HUES6 (cell line): ENCODE measurements around the gene LAMTOR4.
A peak's percentile ranks its signal among the peaks of the same experiment; 100 is the strongest.
"Not testable (repeated sequence)": the region's sequence is repeated elsewhere in the genome, so short reads cannot be mapped to it uniquely, and the experiment has no call there.

Experiments used
- H3K27ac ChIP-seq: 2 replicates; pipeline ENCODE4 v1.7.0; 2013; ENCODE audit warnings: low read depth, mild to moderate bottlenecking, low read length, inconsistent platforms
- H3K27me3 ChIP-seq: 2 replicates; pipeline ENCODE4 v1.6.1; 2013; ENCODE audit warnings: low read length; ENCODE audit not compliant: control insufficient read depth, insufficient read depth
- H3K36me3 ChIP-seq: 2 replicates; pipeline ENCODE4 v1.6.1; 2013; ENCODE audit warnings: low read length; ENCODE audit not compliant: control insufficient read depth, insufficient read depth
- H3K4me1 ChIP-seq: 2 replicates; pipeline ENCODE4 v1.6.1; 2013; ENCODE audit warnings: low read length; ENCODE audit not compliant: control insufficient read depth, insufficient read depth
- H3K4me3 ChIP-seq: 2 replicates; pipeline ENCODE4 v1.5.1; 2013; ENCODE audit warnings: low read depth, low read length
- H3K9ac ChIP-seq: one replicate; pipeline ENCODE4 v1.6.1; 2013; ENCODE audit warnings: mild to moderate bottlenecking, low read length
- H3K9me3 ChIP-seq: 2 replicates; pipeline ENCODE4 v1.6.1; 2013; ENCODE audit warnings: low read depth, low read length; ENCODE audit not compliant: control insufficient read depth, insufficient read depth

Gene LAMTOR4

DNA sequence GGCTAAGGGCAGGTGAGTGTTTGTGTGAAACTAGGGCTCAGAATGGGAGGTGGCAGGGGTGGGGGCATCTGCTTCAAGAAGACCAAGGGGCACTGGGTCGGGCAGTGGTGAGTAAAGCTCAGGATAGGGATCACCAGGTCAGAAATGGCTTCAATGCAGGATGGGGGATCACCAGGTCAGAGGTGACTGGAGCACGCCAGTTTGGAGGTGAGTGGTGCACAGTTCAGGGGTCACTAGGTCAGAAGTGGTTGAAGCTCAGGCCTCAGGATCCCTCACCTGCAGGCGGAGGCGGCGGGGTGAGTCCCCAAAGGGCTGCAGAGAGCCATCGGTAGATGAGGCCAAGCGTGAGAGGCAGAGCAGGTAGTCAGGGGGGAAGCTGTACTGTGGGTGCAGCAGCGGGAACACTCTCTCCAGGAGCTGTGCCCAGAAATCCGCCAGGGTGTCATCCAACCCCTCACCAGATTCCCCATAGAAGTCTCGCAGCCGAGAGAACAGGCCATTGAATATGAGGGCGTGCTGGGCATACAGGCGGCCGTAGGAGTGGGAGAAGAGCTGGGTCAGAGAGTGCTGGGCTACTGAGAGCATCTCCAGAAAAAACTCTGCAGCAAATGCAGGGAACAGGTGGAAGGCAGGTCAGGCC, 26.7 kb downstream of the LAMTOR4 start:
- Histone ChIP-seq H3K36me3 (peaks cover 25% of the 10 kb centered on the region; the same call in 1 of the 2 replicates), H3K27me3 (peaks cover 28% of the 10 kb centered on the region), H3K9me3 (no peaks in the 10 kb centered on the region), H3K4me3 (no peak overlapping the region), H3K4me1 (peaks cover 12% of the 10 kb centered on the region), H3K9ac (no peak overlapping the region), H3K27ac (no peak overlapping the region)

DNA sequence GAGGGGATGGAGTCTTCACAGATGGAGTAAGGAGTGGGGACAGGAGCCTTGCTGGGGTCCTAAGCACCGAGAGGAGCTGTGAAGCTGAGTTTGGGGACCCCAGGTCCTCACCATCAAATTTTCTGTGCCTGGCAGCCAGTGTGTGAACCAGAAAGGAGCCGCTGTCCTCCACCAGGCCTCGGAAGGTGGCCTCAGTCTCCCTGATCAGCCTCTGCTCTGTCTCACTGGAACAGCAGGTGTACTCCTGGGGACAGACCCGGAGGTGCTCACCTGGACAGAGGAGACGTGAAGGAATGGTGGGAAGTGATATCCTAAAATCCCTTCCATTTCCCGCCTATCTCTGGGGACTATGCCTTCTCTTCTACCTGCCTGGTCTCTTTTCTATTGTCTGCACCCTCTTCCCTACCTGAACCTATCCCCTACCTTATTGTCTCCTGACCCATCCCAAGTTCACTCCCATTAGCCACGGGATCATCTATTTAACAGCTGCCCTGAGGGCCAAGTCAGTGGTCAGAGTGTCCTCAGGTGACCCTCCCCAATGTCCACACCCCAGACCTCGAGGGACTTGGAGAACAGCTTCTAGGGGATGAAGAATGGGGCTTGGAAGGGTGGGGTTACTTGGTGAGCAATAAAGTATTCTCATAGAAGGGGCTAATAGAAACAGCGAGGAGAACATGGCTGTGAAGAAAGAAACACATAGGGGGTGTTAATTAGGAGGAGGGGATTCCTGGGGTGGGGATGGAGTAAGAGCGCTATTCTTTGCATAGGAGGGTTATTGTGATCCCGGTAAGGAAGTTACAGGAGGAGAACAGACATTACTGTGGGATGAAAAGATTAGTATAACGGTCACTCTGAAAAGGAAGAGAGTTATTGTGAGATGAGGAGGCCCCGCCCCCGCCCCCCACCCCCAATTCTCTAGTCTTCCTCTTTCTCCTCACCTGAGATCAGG, 27.7 kb downstream of the LAMTOR4 start:
- H3K9me3 ChIP-seq = no peaks in the 10 kb centered on the region
- peaks cover 25% of the 10 kb centered on the region; the same call in 1 of the 2 replicates for H3K36me3 ChIP-seq
- no peak overlapping the region for H3K9ac ChIP-seq
- peaks cover 7% of the 10 kb centered on the region for H3K4me1 ChIP-seq
- H3K27ac ChIP-seq = no peak overlapping the region
- H3K27me3 ChIP-seq = peaks cover 20% of the 10 kb centered on the region
- peak overlapping the region; percentile 79 for H3K4me3 ChIP-seq

DNA sequence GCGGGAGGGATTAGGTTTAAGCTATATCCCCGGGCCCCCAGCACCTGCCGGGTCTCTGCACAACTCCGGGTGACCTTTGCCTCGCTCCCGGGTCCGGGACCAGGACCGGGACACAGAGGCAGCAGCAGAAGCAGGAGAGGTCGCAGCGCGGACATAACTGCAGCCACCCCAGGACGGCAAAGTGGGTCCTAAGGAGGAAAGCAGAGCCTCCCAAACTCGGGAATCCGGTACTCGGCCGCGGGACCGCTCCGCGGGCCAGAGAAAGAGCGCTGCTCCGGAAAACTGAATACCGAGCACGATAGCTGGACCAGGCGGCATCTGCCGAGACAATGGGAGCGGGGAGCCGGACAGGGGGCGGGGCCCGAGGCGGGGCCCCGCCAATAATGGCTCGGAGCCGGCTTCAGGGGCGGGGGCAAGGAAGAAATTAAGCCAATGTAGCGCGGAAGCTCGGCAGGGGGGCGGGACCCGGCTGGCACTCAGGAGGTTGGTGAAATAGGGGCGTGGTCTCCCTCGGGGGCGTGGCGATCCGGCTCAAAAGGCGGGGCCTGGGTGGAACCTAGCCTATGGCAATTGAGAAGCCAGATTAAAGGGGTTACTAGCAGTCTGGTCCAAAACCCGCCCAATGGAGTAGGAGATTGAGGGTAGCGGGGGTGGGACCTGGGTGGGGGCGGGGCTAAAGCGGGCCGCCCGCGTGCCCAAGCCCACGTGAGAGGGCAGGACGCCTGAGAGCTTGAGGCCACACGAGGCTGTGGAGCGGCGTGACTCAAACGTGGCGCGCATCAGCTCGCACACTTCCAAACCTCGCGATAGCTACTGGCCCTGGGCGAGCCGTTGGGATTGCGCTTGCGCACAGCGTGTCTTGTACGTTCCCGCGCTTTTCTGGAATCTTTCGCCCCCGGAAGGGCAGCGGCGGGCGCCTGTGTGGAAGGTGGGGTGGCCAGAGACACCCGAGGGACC, 28.6 kb downstream of the LAMTOR4 start, which contains the start of the genes GPC2 and STAG3:
Gene GPC2 (minus strand): TSS at position 337 of the 957 bp plus-strand sequence. CDS start 182 bp downstream, at position 155.
Gene STAG3 (plus strand): TSS at position 874 of the 957 bp plus-strand sequence. CDS start 2,639 bp downstream, outside the sequence.
- Histone ChIP-seq H3K36me3 (peaks cover 25% of the 10 kb centered on the region; the same call in 1 of the 2 replicates), H3K9ac (peak within 1 kb of the TSS; percentile 62), H3K27ac (no peak within 1 kb of the TSS), H3K4me1 (peaks cover 17% of the 10 kb centered on the region), H3K4me3 (peak within 1 kb of the TSS; percentile 79), H3K9me3 (no peaks in the 10 kb centered on the region), H3K27me3 (peaks cover 16% of the 10 kb centered on the region)

DNA sequence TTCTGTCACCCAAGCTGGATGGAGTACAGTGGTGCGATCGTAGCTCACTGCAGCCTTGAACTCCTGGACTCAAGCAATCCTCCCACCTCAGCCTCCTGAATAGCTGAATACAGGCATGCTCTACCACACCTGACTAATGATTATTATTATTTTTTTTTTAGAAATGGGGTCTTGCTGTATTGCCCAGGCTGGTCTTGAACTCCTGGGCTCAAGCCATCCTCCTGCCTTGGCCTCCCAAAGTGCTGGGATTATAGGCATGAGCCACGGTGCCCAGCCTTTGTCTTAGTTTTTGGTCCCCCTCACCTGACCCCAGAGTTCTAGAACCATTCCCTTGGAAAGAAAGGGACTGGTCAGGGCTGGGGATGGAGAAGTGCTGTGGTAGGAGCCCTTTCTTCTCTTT, 31.4 kb downstream of the LAMTOR4 start:
- not testable (repeated sequence) for H3K9me3 ChIP-seq, H3K36me3 ChIP-seq, H3K27ac ChIP-seq, H3K4me3 ChIP-seq, H3K9ac ChIP-seq
- Histone ChIP-seq H3K4me1 (peaks cover 17% of the 10 kb centered on the region), H3K27me3 (peaks cover 16% of the 10 kb centered on the region)

DNA sequence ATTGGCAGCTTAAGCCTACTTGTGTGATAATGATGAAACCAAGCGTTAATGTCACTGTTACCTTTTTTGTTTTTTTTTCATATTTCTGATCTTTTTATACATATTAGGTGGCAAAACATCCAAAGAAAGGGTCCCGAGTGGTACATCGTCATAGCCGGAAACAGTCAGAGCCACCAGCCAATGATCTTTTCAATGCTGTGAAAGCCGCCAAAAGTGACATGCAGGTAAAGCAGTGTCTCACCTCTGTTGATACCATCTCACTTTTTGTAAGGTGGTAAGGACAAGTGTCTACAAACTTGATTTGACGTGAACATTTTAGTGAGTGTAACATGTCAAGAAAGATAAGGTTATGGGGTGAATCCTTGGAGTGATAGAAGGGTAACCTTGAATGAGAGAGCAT, 33.9 kb downstream of the LAMTOR4 start:
- H3K36me3 ChIP-seq, H3K9me3 ChIP-seq, H3K9ac ChIP-seq, H3K4me3 ChIP-seq, H3K27ac ChIP-seq: not testable (repeated sequence)
- Histone ChIP-seq H3K27me3 (peaks cover 16% of the 10 kb centered on the region; the same call in 1 of the 2 replicates), H3K4me1 (peaks cover 13% of the 10 kb centered on the region; the same call in 1 of the 2 replicates)

DNA sequence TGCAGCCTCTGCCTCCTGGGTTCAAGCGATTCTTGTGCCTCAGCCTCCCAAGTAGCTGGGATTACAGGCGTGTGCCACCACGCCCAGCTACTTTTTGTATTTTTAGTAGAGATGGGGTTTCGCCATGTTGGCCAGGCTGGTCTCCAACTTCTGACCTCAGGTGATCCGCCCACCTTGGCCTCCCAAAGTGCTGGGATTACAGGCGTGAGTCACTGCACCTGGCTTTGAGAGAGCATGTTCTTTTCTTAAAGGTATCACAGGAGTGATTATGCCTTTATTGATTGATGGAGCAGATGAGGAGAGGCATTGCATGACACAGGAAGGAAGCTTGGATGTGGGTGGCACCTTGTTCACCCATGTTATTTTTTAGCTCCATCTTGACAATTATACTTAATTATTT, 34.4 kb downstream of the LAMTOR4 start:
- not testable (repeated sequence) for H3K9ac ChIP-seq, H3K27ac ChIP-seq, H3K9me3 ChIP-seq, H3K36me3 ChIP-seq, H3K4me3 ChIP-seq
- H3K4me1 ChIP-seq = peaks cover 13% of the 10 kb centered on the region; the same call in 1 of the 2 replicates
- H3K27me3 ChIP-seq = peaks cover 11% of the 10 kb centered on the region; the same call in 1 of the 2 replicates

DNA sequence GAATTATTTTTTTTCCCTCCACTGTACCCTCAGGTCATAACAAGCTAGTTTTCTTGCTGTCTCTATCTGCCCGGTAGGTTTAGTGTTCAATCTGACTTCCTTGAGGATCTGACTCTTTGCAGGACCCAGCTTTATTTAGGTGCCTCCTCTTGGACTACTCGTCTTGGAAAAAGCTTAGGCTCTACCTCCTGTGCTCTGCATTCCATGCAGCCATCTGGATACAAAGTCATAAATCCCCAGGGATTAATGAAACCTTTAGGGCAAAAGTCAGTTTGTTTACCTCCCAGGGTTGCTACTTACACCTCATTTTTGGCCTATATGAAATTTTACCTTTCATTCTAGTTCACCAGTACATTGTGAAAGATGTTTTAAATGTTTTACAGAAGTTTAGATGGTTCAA, 37.0 kb downstream of the LAMTOR4 start:
- no peak overlapping the region for H3K4me3 ChIP-seq
- no peak overlapping the region for H3K9ac ChIP-seq
- peaks cover 13% of the 10 kb centered on the region; the same call in 1 of the 2 replicates for H3K4me1 ChIP-seq
- no peaks in the 10 kb centered on the region for H3K36me3 ChIP-seq
- no peaks in the 10 kb centered on the region for H3K9me3 ChIP-seq
- H3K27me3 ChIP-seq = no peaks in the 10 kb centered on the region
- H3K27ac ChIP-seq = no peak overlapping the region

DNA sequence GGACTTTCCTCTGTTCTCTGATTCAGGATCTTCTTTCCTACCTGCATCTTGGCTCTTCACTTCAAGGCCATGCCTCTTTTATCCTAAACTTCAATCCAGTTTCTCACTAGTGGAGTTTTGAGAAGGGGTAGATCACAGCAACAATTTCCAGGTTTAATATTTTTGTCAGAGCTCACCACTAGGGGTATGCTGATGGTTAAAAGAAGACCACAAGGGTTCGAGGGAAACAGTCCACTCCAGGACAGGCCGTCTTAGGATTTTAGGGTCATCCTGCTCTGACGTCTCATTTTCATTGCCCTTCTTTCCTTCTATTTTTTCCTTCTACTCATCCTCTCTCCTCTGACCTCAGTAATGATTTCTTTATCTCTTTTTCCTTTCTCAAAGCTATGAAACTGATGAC, 40.3 kb downstream of the LAMTOR4 start:
- Histone ChIP-seq H3K9ac (no peak overlapping the region), H3K4me1 (no peaks in the 10 kb centered on the region), H3K36me3 (no peaks in the 10 kb centered on the region), H3K27ac (no peak overlapping the region), H3K9me3 (no peaks in the 10 kb centered on the region), H3K27me3 (no peaks in the 10 kb centered on the region), H3K4me3 (no peak overlapping the region)

DNA sequence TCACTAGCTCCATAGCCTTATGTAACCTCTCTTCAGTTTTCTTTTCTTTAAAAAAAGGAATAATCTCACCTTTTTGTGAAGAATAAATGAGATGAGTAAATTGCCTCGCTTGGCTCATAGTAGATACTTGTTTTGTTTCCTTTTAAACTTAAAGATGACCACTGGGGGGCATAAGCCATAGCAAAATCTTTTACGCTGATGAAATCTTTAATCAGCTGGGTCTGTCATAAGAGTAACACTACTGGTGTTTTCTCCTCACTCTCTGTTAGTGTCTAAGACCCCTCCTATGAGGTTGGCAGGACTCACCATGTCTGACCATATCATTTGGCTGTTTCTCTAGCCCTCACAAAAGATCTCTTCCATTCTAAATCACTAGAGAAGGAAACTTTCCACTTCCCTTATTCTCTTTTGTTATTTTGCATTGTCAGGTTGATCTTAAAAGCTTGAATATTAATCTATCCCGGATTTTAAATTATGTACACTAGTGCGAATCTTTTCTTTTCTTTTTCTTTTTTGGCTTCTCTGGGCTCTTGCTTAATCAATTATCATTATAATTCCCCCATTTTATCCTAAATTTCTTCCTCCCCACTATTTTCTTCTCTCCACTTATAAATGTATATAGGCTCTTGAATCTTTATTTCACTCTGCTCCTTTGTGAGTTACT, 41.5 kb downstream of the LAMTOR4 start:
- Histone ChIP-seq H3K27ac (no peak overlapping the region), H3K9ac (no peak overlapping the region), H3K27me3 (no peaks in the 10 kb centered on the region), H3K36me3 (no peaks in the 10 kb centered on the region), H3K9me3 (no peaks in the 10 kb centered on the region), H3K4me1 (no peaks in the 10 kb centered on the region), H3K4me3 (no peak overlapping the region)

DNA sequence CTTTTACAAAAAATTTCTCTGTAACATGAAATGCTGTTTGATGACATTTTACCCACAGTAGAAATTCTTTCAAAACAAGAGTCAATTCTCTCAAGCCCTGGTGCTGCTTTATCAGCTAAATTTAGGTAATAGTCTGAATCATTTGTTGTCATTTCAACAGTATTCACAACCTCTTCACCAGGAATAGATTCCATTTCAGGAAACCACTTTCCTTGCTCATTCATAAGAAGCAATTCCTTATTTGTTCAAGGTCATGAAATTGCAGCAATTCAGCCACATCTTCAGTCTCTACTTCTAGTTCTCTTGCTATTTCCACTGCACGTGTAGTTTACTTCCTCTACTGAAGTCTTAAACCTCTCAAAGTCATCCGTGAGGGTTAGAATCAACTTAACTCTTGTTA, 43.1 kb downstream of the LAMTOR4 start:
- Histone ChIP-seq H3K9ac (no peak overlapping the region), H3K4me1 (no peaks in the 10 kb centered on the region), H3K27ac (no peak overlapping the region), H3K27me3 (no peaks in the 10 kb centered on the region), H3K36me3 (no peaks in the 10 kb centered on the region), H3K4me3 (no peak overlapping the region), H3K9me3 (no peaks in the 10 kb centered on the region)
